Transverse colon (tissue), 4 donors: ENCODE data around the gene PHF21A.

Experiments
- CTCF ChIP-seq, 5 experiments: fragments of 200-600 bp in 3 of 5; fragments of 450-650 bp in 2 of 5; sonication (generic) in 3 of 5; IDR thresholded peaks; 1 replicate in 2 of 5; 2 replicates in 3 of 5; pipeline ENCODE4 v1.5.1; 2016 to 2017; ENCODE audit warnings: antibody characterized with exemption in 5 of 5, inconsistent platforms in 3 of 5, mild to moderate bottlenecking in 2 of 5, moderate library complexity in 1 of 5
- EP300 ChIP-seq: sonication (generic); formaldehyde crosslinking; IDR thresholded peaks from one replicate; pipeline ENCODE4 v1.6.1; 2017; ENCODE audit warnings: antibody characterized with exemption, low read depth
- POLR2AphosphoS5 ChIP-seq, 3 donors: sonication (generic); formaldehyde crosslinking; IDR thresholded peaks; one replicate each; pipeline ENCODE4 v1.6.1; 2016; ENCODE audit warnings: antibody characterized with exemption in 3 of 3

DNA sequence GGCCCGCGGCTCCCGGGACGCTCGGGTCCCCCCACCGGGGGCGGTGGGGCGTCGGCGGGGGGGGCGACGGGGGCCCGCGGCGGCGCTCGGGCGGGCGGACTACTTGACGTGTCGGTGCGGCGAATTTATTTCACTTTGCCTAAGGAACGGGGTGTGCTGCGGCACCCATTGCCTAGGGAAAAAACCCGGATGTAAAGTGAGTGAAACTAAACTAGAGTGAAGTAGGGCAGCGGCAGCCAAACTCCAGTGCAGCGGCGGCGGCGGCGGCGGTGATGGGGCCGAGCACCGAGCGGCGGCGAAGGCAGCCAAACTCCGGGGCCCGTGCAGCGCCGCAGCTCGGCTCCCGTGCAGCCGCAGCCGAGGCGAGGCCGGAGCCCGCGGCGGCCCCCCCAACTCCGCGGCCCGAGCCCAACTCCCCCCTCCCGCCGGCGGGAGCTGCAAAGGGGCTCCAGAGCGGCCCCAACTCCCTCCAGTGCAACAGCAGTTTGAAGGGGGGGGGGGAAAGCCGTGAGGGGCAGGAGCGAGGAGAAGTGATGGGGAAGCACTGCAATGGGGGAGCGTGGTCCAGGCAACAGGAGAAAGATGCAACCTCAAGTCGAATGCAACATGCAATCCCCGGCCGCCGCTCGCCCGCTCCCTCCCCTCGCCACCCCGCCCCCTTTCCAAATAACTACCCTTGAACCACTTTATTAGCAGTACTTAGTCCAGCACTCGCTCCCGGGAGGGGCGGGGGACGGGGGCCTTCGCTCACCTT, 647 bp upstream of the PHF21A start:
- TF ChIP-seq CTCF (IDR thresholded peaks at IDR 0.05) (no peak), EP300 (no peak), POLR2AphosphoS5 (IDR thresholded peaks at IDR 0.05) (peak; percentile 61 to 83 (median 83))
